ENCODE data around the gene ACTN1.

Gene ACTN1

GRCh38 chr14:68960123-68960522 is 19.0 kb downstream of the ACTN1 start:
- POLR2A ChIA-PET, result no interaction called here
- Histone ChIP-seq H3K4me1 (ENCODE audit: control insufficient read depth, insufficient read depth, low read length) (peaks cover 5% of the 10 kb centered on the region), H3K36me3 (ENCODE audit: control insufficient read depth in 2 of 2, insufficient read depth in 1 of 2, low read length in 2 of 2) (peaks cover 0 to 5% of the 10 kb centered on the region in 2 experiments; a peak in 1 of 3 replicates), H3K4me3 (ENCODE audit: low read depth, low read length) (no peak overlapping the region), H3K9me3 (ENCODE audit: control insufficient read depth, insufficient read depth, low read depth, low read length) (no peaks in the 10 kb centered on the region), H3K27ac (ENCODE audit: extremely low read depth, low read depth, low read length) (no peak overlapping the region)
- CTCF ChIA-PET, result interaction anchor here (1.2 to 1.3 kb wide), 2 partner anchors 20 to 48 kb away, joined by 4 to 10 read pairs; no protein-coding TSS in a partner anchor
- TF ChIP-seq ZNF214 (tag by site-specific recombination; IDR thresholded peaks at IDR 0.05; ENCODE audit: borderline replicate concordance) (no peak), EGR2 (tag by site-specific recombination; IDR thresholded peaks at IDR 0.05; ENCODE audit: low read depth) (peak; percentile 72; the same call in 1 of the 2 replicates), ZNF48 (tag by site-specific recombination; IDR thresholded peaks at IDR 0.05) (no peak), ZNF843 (tag by site-specific recombination; IDR thresholded peaks at IDR 0.05) (no peak), ZNF510 (tag by site-specific recombination; IDR thresholded peaks at IDR 0.05; ENCODE audit: insufficient replicate concordance) (no peak), ZFHX2 (tag by site-specific recombination; conservative IDR thresholded peaks at IDR 0.05) (peak; percentile 46; the same call in 1 of the 2 replicates), ZBTB49 (tag by site-specific recombination; IDR thresholded peaks at IDR 0.05; ENCODE audit: low read depth) (no peak), ZNF626 (tag by site-specific recombination; IDR thresholded peaks at IDR 0.05) (no peak), ZNF324 (tag by site-specific recombination; IDR thresholded peaks at IDR 0.05) (no peak), ZNF16 (tag by site-specific recombination; IDR thresholded peaks at IDR 0.05; ENCODE audit: low read depth) (no peak), ZNF433 (tag by site-specific recombination; IDR thresholded peaks at IDR 0.05; ENCODE audit: low read depth) (no peak), ZNF837 (tag by site-specific recombination; IDR thresholded peaks at IDR 0.05) (no peak), ZNF658 (tag by site-specific recombination; IDR thresholded peaks at IDR 0.05) (no peak)

- ChIA-PET POLR2A (no interaction called here), CTCF (interaction anchor here (0.6 to 1.8 kb wide), 4 partner anchors 17 to 130 kb away, joined by 3 to 10 read pairs (median 4); no protein-coding TSS in a partner anchor)
- Histone ChIP-seq H3K27ac (ENCODE audit: extremely low read depth, low read depth, low read length) (no peak overlapping the region), H3K4me1 (ENCODE audit: control insufficient read depth, insufficient read depth, low read length) (peaks cover 5% of the 10 kb centered on the region), H3K36me3 (ENCODE audit: control insufficient read depth in 2 of 2, insufficient read depth in 1 of 2, low read length in 2 of 2) (peaks cover 0 to 5% of the 10 kb centered on the region in 2 experiments; a peak in 1 of 3 replicates), H3K9me3 (ENCODE audit: control insufficient read depth, insufficient read depth, low read depth, low read length) (no peaks in the 10 kb centered on the region), H3K4me3 (ENCODE audit: low read depth, low read length) (no peak overlapping the region)
- TF ChIP-seq PATZ1 (tag by site-specific recombination; IDR thresholded peaks at IDR 0.05), result no peak
- TF ChIP-seq ZNF280C (tag by site-specific recombination; IDR thresholded peaks at IDR 0.05), result no peak
- TF ChIP-seq ZNF423 (tag by site-specific recombination; IDR thresholded peaks at IDR 0.05), result no peak
- TF ChIP-seq WT1 (tag by site-specific recombination; IDR thresholded peaks at IDR 0.05), result no peak
- TF ChIP-seq ZNF792 (tag by site-specific recombination; IDR thresholded peaks at IDR 0.05), result no peak
- TF ChIP-seq ZFP69B (tag by site-specific recombination; IDR thresholded peaks at IDR 0.05), result no peak
- TF ChIP-seq ZNF473 (tag by site-specific recombination; IDR thresholded peaks at IDR 0.05), result no peak
- no peak for TF ChIP-seq MYNN (tag by site-specific recombination; IDR thresholded peaks at IDR 0.05; ENCODE audit: borderline replicate concordance)
- TF ChIP-seq ZBTB11 (tag by site-specific recombination; conservative IDR thresholded peaks at IDR 0.05; ENCODE audit: low read depth), result no peak
- no peak for TF ChIP-seq ZNF449 (tag by site-specific recombination; IDR thresholded peaks at IDR 0.05)
- TF ChIP-seq GLIS2 (tag by site-specific recombination; IDR thresholded peaks at IDR 0.05), result no peak
- TF ChIP-seq GLI4 (tag by site-specific recombination; IDR thresholded peaks at IDR 0.05), result no peak
These were observed 20.1 kb downstream of the ACTN1 start for GRCh38 chr14:68959035-68959434.
